ENCODE results near the gene ARHGAP32. TPM values are rescaled to one million over a fixed set of nuclear protein-coding genes. Genes with fewer than 3 reads are reported as not detected.
A peak's percentile ranks its signal among the peaks of the same experiment; 100 is the strongest.

ARHGAP32 gene
- total RNA-seq, 1 donor from 2014 or later: 7.1 TPM

GRCh38 chr11:129117595-129118350, 74.4 kb downstream of the ARHGAP32 start:
- Mint-ChIP-seq H3K27me3 (peaks cover 4% of the 10 kb centered on the region), H3K4me3 (no peak overlapping the region), H3K9me3 (no peaks in the 10 kb centered on the region), H3K4me1 (no peaks in the 10 kb centered on the region), H3K27ac (no peak overlapping the region), H3K36me3 (ENCODE audit: low read depth) (no peaks in the 10 kb centered on the region)
- DNase-seq: peak; percentile 84
- intact Hi-C loops (cut with micrococcal nuclease): loop anchor here (1.0 to 10.0 kb wide), 6 partner anchors 153 to 635 kb away; no protein-coding TSS in a partner anchor

- Mint-ChIP-seq H3K9me3 (no peaks in the 10 kb centered on the region), H3K36me3 (ENCODE audit: low read depth) (no peaks in the 10 kb centered on the region), H3K4me1 (no peaks in the 10 kb centered on the region), H3K27me3 (peaks cover 4% of the 10 kb centered on the region), H3K27ac (no peak overlapping the region), H3K4me3 (no peak overlapping the region)
- DNase-seq: no peak
- intact Hi-C loops (cut with micrococcal nuclease): loop anchor here (2.0 to 10.0 kb wide), 5 partner anchors 151 to 636 kb away; no protein-coding TSS in a partner anchor
Measured at GRCh38 chr11:129115652-129116586, 76.2 kb downstream of the ARHGAP32 start.

GRCh38 chr11:129109701-129110100, 82.4 kb downstream of the ARHGAP32 start:
- peaks cover 2% of the 10 kb centered on the region for H3K36me3 Mint-ChIP-seq (ENCODE audit: low read depth)
- intact Hi-C loops (cut with micrococcal nuclease): loop anchor here (10.0 kb wide), 1 partner anchor 145 kb away; no protein-coding TSS in a partner anchor

GRCh38 chr11:129106788-129107187, 85.3 kb downstream of the ARHGAP32 start:
- H3K4me1 Mint-ChIP-seq: no peaks in the 10 kb centered on the region
- peaks cover 2% of the 10 kb centered on the region for H3K36me3 Mint-ChIP-seq (ENCODE audit: low read depth)

More at GRCh38 chr11:129109701-129110100, 82.4 kb downstream of the ARHGAP32 start:
- no peak for DNase-seq
- Mint-ChIP-seq H3K4me3 (no peak overlapping the region), H3K27ac (no peak overlapping the region), H3K27me3 (peaks cover 4% of the 10 kb centered on the region), H3K9me3 (no peaks in the 10 kb centered on the region), H3K4me1 (no peaks in the 10 kb centered on the region)

GRCh38 chr11:129102756-129103155, 89.4 kb downstream of the ARHGAP32 start:
- peaks cover 2% of the 10 kb centered on the region for H3K27me3 Mint-ChIP-seq
- H3K9me3 Mint-ChIP-seq: peaks cover 13% of the 10 kb centered on the region
- peaks cover 4% of the 10 kb centered on the region for H3K36me3 Mint-ChIP-seq (ENCODE audit: low read depth)
- H3K4me1 Mint-ChIP-seq: no peaks in the 10 kb centered on the region
- no peak overlapping the region for H3K27ac Mint-ChIP-seq
- no peak overlapping the region for H3K4me3 Mint-ChIP-seq
- no peak for DNase-seq
- intact Hi-C loops (cut with micrococcal nuclease): no loop called here

More at GRCh38 chr11:129106788-129107187, 85.3 kb downstream of the ARHGAP32 start:
- Mint-ChIP-seq H3K27me3 (peaks cover 2% of the 10 kb centered on the region), H3K27ac (no peak overlapping the region), H3K9me3 (no peaks in the 10 kb centered on the region), H3K4me3 (no peak overlapping the region)
- intact Hi-C loops (cut with micrococcal nuclease): no loop called here
- DNase-seq: no peak

- H3K36me3 Mint-ChIP-seq (ENCODE audit: low read depth): peaks cover 3% of the 10 kb centered on the region
- no peak overlapping the region for H3K27ac Mint-ChIP-seq
- H3K9me3 Mint-ChIP-seq: peaks cover 13% of the 10 kb centered on the region
- H3K4me1 Mint-ChIP-seq: no peaks in the 10 kb centered on the region
- intact Hi-C loops (cut with micrococcal nuclease): no loop called here
- H3K4me3 Mint-ChIP-seq: no peak overlapping the region
- no peak for DNase-seq
- H3K27me3 Mint-ChIP-seq: peaks cover 2% of the 10 kb centered on the region
Measured at GRCh38 chr11:129102225-129102624, 89.9 kb downstream of the ARHGAP32 start.

- intact Hi-C loops (cut with micrococcal nuclease): no loop called here
- Mint-ChIP-seq H3K27ac (no peak overlapping the region), H3K27me3 (no peaks in the 10 kb centered on the region), H3K36me3 (ENCODE audit: low read depth) (no peaks in the 10 kb centered on the region), H3K4me3 (no peak overlapping the region), H3K9me3 (peaks cover 4% of the 10 kb centered on the region), H3K4me1 (no peaks in the 10 kb centered on the region)
- DNase-seq: no peak
Measured at GRCh38 chr11:129093283-129093682, 98.8 kb downstream of the ARHGAP32 start.

- H3K4me3 Mint-ChIP-seq: no peak overlapping the region
- H3K9me3 Mint-ChIP-seq: no peaks in the 10 kb centered on the region
- H3K4me1 Mint-ChIP-seq: no peaks in the 10 kb centered on the region
- intact Hi-C loops (cut with micrococcal nuclease): no loop called here
- no peak for DNase-seq
- H3K27ac Mint-ChIP-seq: no peak overlapping the region
- no peaks in the 10 kb centered on the region for H3K27me3 Mint-ChIP-seq
- H3K36me3 Mint-ChIP-seq (ENCODE audit: low read depth): no peaks in the 10 kb centered on the region
Measured at GRCh38 chr11:129090056-129090455, 102.1 kb downstream of the ARHGAP32 start.

GRCh38 chr11:129089279-129089678, 102.8 kb downstream of the ARHGAP32 start:
- Mint-ChIP-seq H3K36me3 (ENCODE audit: low read depth) (no peaks in the 10 kb centered on the region), H3K27ac (no peak overlapping the region), H3K9me3 (no peaks in the 10 kb centered on the region), H3K4me3 (no peak overlapping the region), H3K27me3 (no peaks in the 10 kb centered on the region), H3K4me1 (no peaks in the 10 kb centered on the region)
- intact Hi-C loops (cut with micrococcal nuclease): no loop called here
- no peak for DNase-seq

GRCh38 chr11:129086976-129087375, 105.1 kb downstream of the ARHGAP32 start:
- intact Hi-C loops (cut with micrococcal nuclease): no loop called here
- no peak overlapping the region for H3K27ac Mint-ChIP-seq

GRCh38 chr11:129077191-129077590, 114.9 kb downstream of the ARHGAP32 start:
- Mint-ChIP-seq H3K9me3 (peaks cover 13% of the 10 kb centered on the region), H3K4me1 (no peaks in the 10 kb centered on the region), H3K27ac (no peak overlapping the region)

More at GRCh38 chr11:129086976-129087375, 105.1 kb downstream of the ARHGAP32 start:
- Mint-ChIP-seq H3K9me3 (peaks cover 8% of the 10 kb centered on the region), H3K27me3 (no peaks in the 10 kb centered on the region), H3K36me3 (ENCODE audit: low read depth) (no peaks in the 10 kb centered on the region), H3K4me1 (no peaks in the 10 kb centered on the region), H3K4me3 (no peak overlapping the region)
- no peak for DNase-seq

GRCh38 chr11:129075757-129076156, 116.4 kb downstream of the ARHGAP32 start:
- no peak overlapping the region for H3K27ac Mint-ChIP-seq
- intact Hi-C loops (cut with micrococcal nuclease): no loop called here
- H3K4me3 Mint-ChIP-seq: no peak overlapping the region
- H3K36me3 Mint-ChIP-seq (ENCODE audit: low read depth): no peaks in the 10 kb centered on the region
- DNase-seq: no peak
- H3K4me1 Mint-ChIP-seq: no peaks in the 10 kb centered on the region
- H3K27me3 Mint-ChIP-seq: peaks cover 1% of the 10 kb centered on the region
- peaks cover 10% of the 10 kb centered on the region for H3K9me3 Mint-ChIP-seq

More at GRCh38 chr11:129077191-129077590, 114.9 kb downstream of the ARHGAP32 start:
- DNase-seq: no peak
- Mint-ChIP-seq H3K36me3 (ENCODE audit: low read depth) (no peaks in the 10 kb centered on the region), H3K4me3 (no peak overlapping the region), H3K27me3 (peaks cover 1% of the 10 kb centered on the region)
- intact Hi-C loops (cut with micrococcal nuclease): no loop called here

GRCh38 chr11:129067454-129067853, 124.7 kb downstream of the ARHGAP32 start:
- Mint-ChIP-seq H3K9me3 (no peaks in the 10 kb centered on the region), H3K36me3 (ENCODE audit: low read depth) (no peaks in the 10 kb centered on the region), H3K4me1 (no peaks in the 10 kb centered on the region), H3K27ac (no peak overlapping the region), H3K4me3 (no peak overlapping the region), H3K27me3 (no peaks in the 10 kb centered on the region)
- intact Hi-C loops (cut with micrococcal nuclease): no loop called here
- DNase-seq: no peak

- no peaks in the 10 kb centered on the region for H3K27me3 Mint-ChIP-seq
- DNase-seq: no peak
- no peaks in the 10 kb centered on the region for H3K36me3 Mint-ChIP-seq (ENCODE audit: low read depth)
- no peaks in the 10 kb centered on the region for H3K9me3 Mint-ChIP-seq
- intact Hi-C loops (cut with micrococcal nuclease): no loop called here
- H3K4me3 Mint-ChIP-seq: no peak overlapping the region
- no peak overlapping the region for H3K27ac Mint-ChIP-seq
- no peaks in the 10 kb centered on the region for H3K4me1 Mint-ChIP-seq
Measured at GRCh38 chr11:129066229-129066628, 125.9 kb downstream of the ARHGAP32 start.

Measured in activated CD4-positive, alpha-beta T cell treated with anti-CD3 and anti-CD28 coated beads, Interleukin-2, amount 10 ng/mL, durations not matched to agents 24 days and 14 days (primary cell).